ENCODE data around the gene SLC12A5.

The SLC12A5 gene

GRCh38 chr20:46054606-46055005 lies 25.6 kb downstream of the SLC12A5 start:
- DNase-seq (ENCODE audit: low read depth): no peak

GRCh38 chr20:46055269-46055668 lies 26.3 kb downstream of the SLC12A5 start:
- no peak for DNase-seq (ENCODE audit: low read depth)

- no peak for DNase-seq (ENCODE audit: low read depth)
Observed at GRCh38 chr20:46056027-46056833, 27.2 kb downstream of the SLC12A5 start.

GRCh38 chr20:46056970-46057855 lies 28.2 kb downstream of the SLC12A5 start:
- no peak for DNase-seq (ENCODE audit: low read depth)

- no peak for DNase-seq (ENCODE audit: low read depth)
Observed at GRCh38 chr20:46057856-46058598, 29.0 kb downstream of the SLC12A5 start.

GRCh38 chr20:46058599-46059281 lies 29.7 kb downstream of the SLC12A5 start:
- no peak for DNase-seq (ENCODE audit: low read depth)

GRCh38 chr20:46060301-46060881 lies 31.4 kb downstream of the SLC12A5 start:
- DNase-seq (ENCODE audit: low read depth): no peak

GRCh38 chr20:46060975-46061374 lies 32.0 kb downstream of the SLC12A5 start:
- DNase-seq (ENCODE audit: low read depth): no peak

- no peak for DNase-seq (ENCODE audit: low read depth)
Observed at GRCh38 chr20:46062151-46062550, 33.1 kb downstream of the SLC12A5 start.

- no peak for DNase-seq (ENCODE audit: low read depth)
Observed at GRCh38 chr20:46062621-46063020, 33.6 kb downstream of the SLC12A5 start.

GRCh38 chr20:46063151-46063550 lies 34.1 kb downstream of the SLC12A5 start:
- no peak for DNase-seq (ENCODE audit: low read depth)

GRCh38 chr20:46063652-46064054 lies 34.6 kb downstream of the SLC12A5 start:
- no peak for DNase-seq (ENCODE audit: low read depth)

GRCh38 chr20:46065006-46065405 lies 36.0 kb downstream of the SLC12A5 start:
- no peak for DNase-seq (ENCODE audit: low read depth)

GRCh38 chr20:46065691-46066090 lies 36.7 kb downstream of the SLC12A5 start:
- DNase-seq (ENCODE audit: low read depth): no peak

- no peak for DNase-seq (ENCODE audit: low read depth)
Observed at GRCh38 chr20:46070215-46070900, 41.3 kb downstream of the SLC12A5 start.

- no peak for DNase-seq (ENCODE audit: low read depth)
Observed at GRCh38 chr20:46071573-46071972, 42.6 kb downstream of the SLC12A5 start.

GRCh38 chr20:46073024-46073423 lies 44.0 kb downstream of the SLC12A5 start:
- DNase-seq (ENCODE audit: low read depth): no peak

- DNase-seq (ENCODE audit: low read depth): no peak
Observed at GRCh38 chr20:46073443-46073842, 44.4 kb downstream of the SLC12A5 start.

- no peak for DNase-seq (ENCODE audit: low read depth)
Observed at GRCh38 chr20:46074006-46074405, 45.0 kb downstream of the SLC12A5 start.

GRCh38 chr20:46076806-46077205 lies 47.8 kb downstream of the SLC12A5 start:
- no peak for DNase-seq (ENCODE audit: low read depth)
